ENCODE measurements around the gene MAGI2. TPM values are rescaled to one million over a fixed set of nuclear protein-coding genes. Genes with fewer than 3 reads are reported as not detected.

The MAGI2 gene
- total RNA-seq, 2 donors from 2014 or later = 18.3 to 31.8 TPM

DNA sequence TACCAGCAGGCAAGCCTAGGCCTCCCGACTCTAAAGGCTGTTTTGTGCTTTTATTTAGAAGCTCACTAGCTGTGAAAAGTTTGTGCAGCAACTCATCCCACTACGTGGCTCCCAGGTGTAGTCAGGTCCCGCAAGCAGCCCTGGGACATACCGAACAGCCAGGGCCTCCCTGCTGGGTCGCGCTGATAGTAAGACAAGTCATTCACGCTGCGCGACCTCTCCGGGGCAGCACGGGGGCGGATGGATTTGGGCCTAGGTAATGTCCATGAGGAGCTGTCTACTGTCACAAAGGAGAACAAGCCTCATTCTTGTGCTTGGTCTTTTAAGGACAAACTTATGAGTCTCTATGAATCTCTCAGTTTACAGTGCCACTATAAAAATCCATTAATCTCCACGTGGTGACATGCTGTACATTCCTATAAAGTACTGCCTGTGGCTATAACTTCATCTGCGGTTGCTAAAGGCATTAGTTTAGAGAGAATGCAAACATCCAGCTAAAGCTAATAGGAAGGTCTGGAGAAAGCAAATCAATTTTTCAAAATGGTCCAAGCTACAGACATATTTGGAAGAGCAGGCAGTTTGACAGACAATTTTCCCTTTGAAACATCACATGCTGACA lies 1108.1 kb downstream of the MAGI2 start:
- Histone ChIP-seq H3K36me3 (no peaks in the 10 kb centered on the region), H3K9me3 (no peaks in the 10 kb centered on the region), H3K4me1 (ENCODE audit: control insufficient read depth in 1 of 2, low read depth in 2 of 2) (peaks cover 4 to 13% of the 10 kb centered on the region in 2 donors), H3K27me3 (replicated peaks; ENCODE audit: insufficient read depth) (no peaks in the 10 kb centered on the region), H3K27ac (no peak overlapping the region), H3K4me3 (no peak overlapping the region)
- no peak for ATAC-seq (ENCODE audit: insufficient number of reproducible peaks, low FRiP score, low read depth)
- no peak for DNase-seq (ENCODE audit: low spot score)
- TF ChIP-seq, protein P1, sequence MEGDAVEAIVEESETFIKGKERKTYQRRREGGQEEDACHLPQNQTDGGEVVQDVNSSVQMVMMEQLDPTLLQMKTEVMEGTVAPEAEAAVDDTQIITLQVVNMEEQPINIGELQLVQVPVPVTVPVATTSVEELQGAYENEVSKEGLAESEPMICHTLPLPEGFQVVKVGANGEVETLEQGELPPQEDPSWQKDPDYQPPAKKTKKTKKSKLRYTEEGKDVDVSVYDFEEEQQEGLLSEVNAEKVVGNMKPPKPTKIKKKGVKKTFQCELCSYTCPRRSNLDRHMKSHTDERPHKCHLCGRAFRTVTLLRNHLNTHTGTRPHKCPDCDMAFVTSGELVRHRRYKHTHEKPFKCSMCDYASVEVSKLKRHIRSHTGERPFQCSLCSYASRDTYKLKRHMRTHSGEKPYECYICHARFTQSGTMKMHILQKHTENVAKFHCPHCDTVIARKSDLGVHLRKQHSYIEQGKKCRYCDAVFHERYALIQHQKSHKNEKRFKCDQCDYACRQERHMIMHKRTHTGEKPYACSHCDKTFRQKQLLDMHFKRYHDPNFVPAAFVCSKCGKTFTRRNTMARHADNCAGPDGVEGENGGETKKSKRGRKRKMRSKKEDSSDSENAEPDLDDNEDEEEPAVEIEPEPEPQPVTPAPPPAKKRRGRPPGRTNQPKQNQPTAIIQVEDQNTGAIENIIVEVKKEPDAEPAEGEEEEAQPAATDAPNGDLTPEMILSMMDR (IDR thresholded peaks at IDR 0.05) = no peak

DNA sequence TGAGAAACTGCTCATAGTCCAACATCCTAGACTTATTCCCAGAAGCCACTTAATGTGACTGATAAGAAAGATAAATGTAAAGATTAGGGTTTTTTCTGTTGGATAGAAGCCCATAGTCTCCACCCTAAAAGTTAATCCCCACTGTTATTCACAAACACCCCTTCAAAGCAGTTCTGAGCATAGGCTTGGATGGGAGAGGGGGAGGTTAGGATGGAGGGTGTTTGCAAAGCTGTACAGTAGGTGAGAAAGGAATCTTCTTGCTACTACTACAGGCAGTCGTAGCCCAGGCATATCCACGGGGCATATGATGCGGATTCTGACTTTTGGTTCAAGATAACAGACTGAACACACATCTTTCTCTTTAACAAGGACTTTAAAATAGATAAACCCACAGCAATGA lies 1119.0 kb downstream of the MAGI2 start:
- Histone ChIP-seq H3K36me3 (no peaks in the 10 kb centered on the region), H3K4me1 (ENCODE audit: control insufficient read depth in 1 of 2, low read depth in 2 of 2) (no peaks in the 10 kb centered on the region), H3K4me3 (no peak overlapping the region), H3K9me3 (no peaks in the 10 kb centered on the region), H3K27ac (no peak overlapping the region), H3K27me3 (replicated peaks; ENCODE audit: insufficient read depth) (no peaks in the 10 kb centered on the region)
- TF ChIP-seq, protein P1 (IDR thresholded peaks at IDR 0.05) = no peak
- no peak for DNase-seq (ENCODE audit: low spot score)
- ATAC-seq (ENCODE audit: insufficient number of reproducible peaks, low FRiP score, low read depth) = no peak

DNA sequence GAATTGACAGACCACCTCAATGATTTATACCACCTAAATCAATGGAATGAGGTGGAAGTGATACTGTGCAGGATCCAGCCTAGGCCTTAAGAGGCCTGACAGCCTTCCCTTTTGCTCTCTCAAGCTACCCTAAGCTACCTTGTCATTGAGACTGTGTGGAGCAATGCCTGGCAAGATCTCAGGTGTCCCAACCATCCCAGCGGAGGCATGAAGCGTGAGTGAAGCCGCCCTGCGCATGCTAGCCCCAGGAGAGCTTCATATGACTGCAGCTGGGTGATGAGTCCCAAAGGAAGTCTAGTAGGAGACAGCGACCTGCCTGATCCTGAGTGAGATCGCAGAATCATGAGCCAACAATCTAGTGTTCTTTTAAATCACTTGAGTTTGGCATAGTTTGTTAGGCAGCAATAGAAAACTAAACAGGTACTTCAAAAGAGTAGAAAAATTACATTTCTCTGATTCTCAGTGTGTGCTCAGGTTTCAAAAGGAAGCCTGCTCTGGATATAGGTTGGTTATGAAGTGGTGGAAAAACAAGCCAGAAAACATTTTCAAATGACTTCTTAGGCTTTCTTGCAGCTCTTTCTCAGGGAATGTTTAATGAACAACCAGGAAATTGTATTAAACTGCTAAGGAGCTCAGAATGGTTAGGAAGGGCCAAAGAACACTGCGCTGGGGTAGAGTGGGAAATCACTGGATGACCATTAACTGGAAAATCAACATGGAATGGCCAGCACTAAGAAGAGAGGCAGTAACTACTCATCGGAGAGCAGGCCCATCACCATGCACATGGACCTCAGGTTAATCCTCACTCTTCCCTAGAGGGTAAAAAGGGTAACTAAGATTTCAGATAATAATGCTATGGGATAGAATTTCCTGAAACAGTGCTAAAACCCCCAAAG lies 1119.7 kb downstream of the MAGI2 start:
- ATAC-seq (ENCODE audit: insufficient number of reproducible peaks, low FRiP score, low read depth) (no peak), DNase-seq (ENCODE audit: low spot score) (no peak)
- no peaks in the 10 kb centered on the region for H3K9me3 ChIP-seq
- no peak overlapping the region for H3K4me3 ChIP-seq
- TF ChIP-seq, protein P1 (IDR thresholded peaks at IDR 0.05) = no peak
- H3K36me3 ChIP-seq = no peaks in the 10 kb centered on the region
- H3K27me3 ChIP-seq (replicated peaks; ENCODE audit: insufficient read depth) = no peaks in the 10 kb centered on the region
- H3K4me1 ChIP-seq (ENCODE audit: control insufficient read depth in 1 of 2, low read depth in 2 of 2) = no peaks in the 10 kb centered on the region
- H3K27ac ChIP-seq = no peak overlapping the region

DNA sequence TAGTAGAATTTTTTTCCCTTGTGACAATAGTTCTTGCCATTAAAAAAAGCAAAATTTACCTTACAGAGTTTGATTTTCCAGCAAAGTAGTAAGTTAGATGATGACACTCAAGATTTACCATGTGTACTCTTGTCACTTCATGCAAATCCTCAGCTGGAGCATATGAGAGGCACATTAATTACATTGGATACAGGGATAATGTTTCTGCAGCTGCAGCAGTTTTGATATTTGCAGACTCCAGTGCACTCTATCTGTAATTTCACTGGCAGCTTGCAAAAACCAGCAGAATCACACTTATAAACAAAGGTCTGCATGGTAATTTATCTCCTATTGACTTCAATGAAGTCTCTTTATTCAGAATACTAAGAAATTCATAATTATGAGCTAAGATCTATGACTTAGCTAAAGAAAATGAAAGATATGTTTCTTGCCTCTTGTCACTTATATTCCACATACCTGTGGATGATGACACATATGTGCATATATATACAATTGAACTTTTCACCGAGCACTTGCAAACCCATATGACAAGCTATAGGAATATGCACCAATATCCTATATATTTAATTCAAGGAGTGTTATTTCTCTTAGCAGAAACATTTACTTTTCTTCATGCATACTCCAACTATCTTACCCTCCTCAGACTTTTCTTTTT lies 1124.3 kb downstream of the MAGI2 start:
- Histone ChIP-seq H3K9me3 (no peaks in the 10 kb centered on the region), H3K36me3 (no peaks in the 10 kb centered on the region), H3K4me3 (no peak overlapping the region), H3K4me1 (ENCODE audit: control insufficient read depth in 1 of 2, low read depth in 2 of 2) (no peaks in the 10 kb centered on the region), H3K27me3 (replicated peaks; ENCODE audit: insufficient read depth) (no peaks in the 10 kb centered on the region), H3K27ac (no peak overlapping the region)
- TF ChIP-seq, protein P1 (IDR thresholded peaks at IDR 0.05) = no peak
- ATAC-seq (ENCODE audit: insufficient number of reproducible peaks, low FRiP score, low read depth) = no peak
- DNase-seq (ENCODE audit: low spot score) = no peak

DNA sequence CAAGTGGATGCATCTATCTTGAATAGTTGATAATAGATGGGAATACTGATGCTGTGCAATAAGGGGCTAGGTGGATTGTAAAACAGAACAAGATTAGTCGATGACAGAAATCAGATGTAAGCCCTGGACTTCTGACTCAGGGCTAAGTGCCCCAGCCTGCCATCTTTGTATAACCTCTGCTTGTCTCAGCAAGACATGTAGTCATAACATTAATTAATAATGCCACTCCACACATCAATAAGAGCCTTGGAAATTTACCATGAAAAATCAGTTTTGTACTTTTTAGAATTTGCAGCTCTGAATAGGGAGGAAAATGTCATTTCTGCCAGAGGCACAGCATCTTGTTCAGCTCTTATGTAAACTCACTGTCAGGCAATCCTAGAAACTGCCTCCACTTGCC lies 1125.7 kb downstream of the MAGI2 start:
- no peaks in the 10 kb centered on the region for H3K36me3 ChIP-seq
- ATAC-seq (ENCODE audit: insufficient number of reproducible peaks, low FRiP score, low read depth) = no peak
- H3K27ac ChIP-seq = no peak overlapping the region
- no peak for DNase-seq (ENCODE audit: low spot score)
- TF ChIP-seq, protein P1 (IDR thresholded peaks at IDR 0.05) = no peak
- H3K4me1 ChIP-seq (ENCODE audit: control insufficient read depth in 1 of 2, low read depth in 2 of 2) = no peaks in the 10 kb centered on the region
- H3K9me3 ChIP-seq = no peaks in the 10 kb centered on the region
- H3K27me3 ChIP-seq (replicated peaks; ENCODE audit: insufficient read depth) = no peaks in the 10 kb centered on the region
- H3K4me3 ChIP-seq = no peak overlapping the region
